Astrocyte (in vitro differentiated cells and primary cell): ENCODE measurements around the gene MT1E. TPM values are rescaled to one million over a fixed set of nuclear protein-coding genes. Genes with fewer than 3 reads are reported as not detected.
A peak's percentile ranks its signal among the peaks of the same experiment; 100 is the strongest.
"Not testable (repeated sequence)": the region's sequence is repeated elsewhere in the genome, so short reads cannot be mapped to it uniquely, and the experiment has no call there.

ENCODE experiments used
- DNase-seq: peaks from one replicate; pipeline ENCODE4 v3.0.0-alpha.2; 2010; ENCODE audit warnings: low read depth
- FAIRE-seq: peaks from 2 replicates; lab custom pipeline; 2011; peaks lifted over from hg19 to GRCh38; lab: Jason Lieb, UNC
- H2AFZ ChIP-seq: 2 replicates; pipeline ENCODE4 v1.6.0; 2012; ENCODE audit warnings: low read depth, low read length, inconsistent platforms
- H3K27ac ChIP-seq: 2 replicates; pipeline ENCODE4 v1.5.1; 2011; ENCODE audit warnings: low read depth, low read length, inconsistent platforms
- H3K27me3 ChIP-seq: 2 replicates; pipeline ENCODE4 v1.6.0; 2011; ENCODE audit warnings: low read length, inconsistent platforms; ENCODE audit not compliant: insufficient read depth
- H3K36me3 ChIP-seq: 2 replicates; pipeline ENCODE4 v1.5.1; 2011; ENCODE audit warnings: low read length, inconsistent platforms; ENCODE audit not compliant: insufficient read depth
- H3K4me1 ChIP-seq: 2 replicates; pipeline ENCODE4 v1.5.1; 2011; ENCODE audit warnings: low read length, inconsistent platforms; ENCODE audit not compliant: insufficient read depth
- H3K4me2 ChIP-seq: 2 replicates; pipeline ENCODE4 v1.6.0; 2012; ENCODE audit warnings: low read length, inconsistent platforms
- H3K4me3 ChIP-seq: 2 replicates; pipeline ENCODE4 v1.5.1; 2011; ENCODE audit warnings: low read depth, mild to moderate bottlenecking, low read length, inconsistent platforms; ENCODE audit not compliant: insufficient read depth
- H3K79me2 ChIP-seq: 2 replicates; pipeline ENCODE4 v1.6.0; 2012; ENCODE audit warnings: mild to moderate bottlenecking, low read length, inconsistent platforms; ENCODE audit not compliant: insufficient read depth
- H3K9ac ChIP-seq: 2 replicates; pipeline ENCODE4 v1.6.0; 2012; ENCODE audit warnings: mild to moderate bottlenecking, low read length, inconsistent platforms
- H3K9me3 ChIP-seq: 2 replicates; pipeline ENCODE4 v1.5.1; 2012; ENCODE audit warnings: low read depth, mild to moderate bottlenecking, low read length, inconsistent platforms; ENCODE audit not compliant: insufficient read depth
- H4K20me1 ChIP-seq: 2 replicates; pipeline ENCODE4 v1.6.0; 2012; ENCODE audit warnings: low read length, inconsistent platforms; ENCODE audit not compliant: insufficient read depth
- H3K27ac Mint-ChIP-seq: one replicate; pipeline ENCODE4 v1.8.0; 2021; ENCODE audit warnings: mild to moderate bottlenecking, mixed read lengths; ENCODE audit not compliant: unreplicated experiment
- H3K27me3 Mint-ChIP-seq: one replicate; pipeline ENCODE4 v1.8.0; 2021; ENCODE audit warnings: low read depth, mixed read lengths; ENCODE audit not compliant: unreplicated experiment
- H3K36me3 Mint-ChIP-seq: one replicate; pipeline ENCODE4 v1.8.0; 2021; ENCODE audit warnings: low read depth, mixed read lengths; ENCODE audit not compliant: unreplicated experiment
- H3K4me1 Mint-ChIP-seq: one replicate; pipeline ENCODE4 v1.8.0; 2021; ENCODE audit warnings: low read depth, mixed read lengths; ENCODE audit not compliant: unreplicated experiment
- H3K4me3 Mint-ChIP-seq: one replicate; pipeline ENCODE4 v1.8.0; 2021; ENCODE audit warnings: mild to moderate bottlenecking, moderate library complexity, mixed read lengths; ENCODE audit not compliant: unreplicated experiment
- H3K9me3 Mint-ChIP-seq: one replicate; pipeline ENCODE4 v1.8.0; 2021; ENCODE audit warnings: mild to moderate bottlenecking, mixed read lengths; ENCODE audit not compliant: unreplicated experiment
- CTCF ChIP-seq: IDR thresholded peaks from 2 replicates; pipeline ENCODE4 v1.5.1; 2011; ENCODE audit warnings: low read depth, mild to moderate bottlenecking, inconsistent platforms, low read length, moderate library complexity; ENCODE audit not compliant: insufficient read depth
- EZH2 ChIP-seq: IDR thresholded peaks from 2 replicates; pipeline ENCODE4 v1.6.1; 2012; ENCODE audit warnings: mild to moderate bottlenecking, low read length, inconsistent platforms; ENCODE audit not compliant: insufficient read depth
- total RNA-seq: library from RNA; stranded (reverse); gene quantifications from 2 replicates; pipeline ENCODE4 v1.2.1, GENCODE V29; 2021

Gene MT1E
- total RNA-seq, 1 donor from 2014 or later = 11.9 TPM

GRCh38 chr16:56662357-56663354, 37.1 kb downstream of the MT1E start:
- H3K36me3 Mint-ChIP-seq = no peaks in the 10 kb centered on the region
- TF ChIP-seq EZH2 (peak; percentile 75), CTCF (no peak)
- H2AFZ ChIP-seq = no peak overlapping the region
- H3K4me1 Mint-ChIP-seq = no peaks in the 10 kb centered on the region
- no peaks in the 10 kb centered on the region for H3K79me2 ChIP-seq
- H3K9me3 ChIP-seq = no peaks in the 10 kb centered on the region
- no peak overlapping the region for H3K27ac ChIP-seq
- H3K27ac Mint-ChIP-seq = no peak overlapping the region
- no peak overlapping the region for H3K9ac ChIP-seq
- peaks cover 94% of the 10 kb centered on the region for H3K27me3 Mint-ChIP-seq
- peak overlapping the region; percentile 62 for H3K4me2 ChIP-seq
- H3K4me1 ChIP-seq = peaks cover 14% of the 10 kb centered on the region
- no peak overlapping the region for H3K4me3 ChIP-seq
- no peaks in the 10 kb centered on the region for H3K9me3 Mint-ChIP-seq
- DNase-seq (no peak), FAIRE-seq (no peak)
- no peaks in the 10 kb centered on the region for H3K36me3 ChIP-seq
- H3K27me3 ChIP-seq = peaks cover 96% of the 10 kb centered on the region
- no peaks in the 10 kb centered on the region for H4K20me1 ChIP-seq
- H3K4me3 Mint-ChIP-seq = no peak overlapping the region

- Mint-ChIP-seq H3K4me1 (peaks cover 4% of the 10 kb centered on the region), H3K27ac (no peak overlapping the region), H3K4me3 (no peak overlapping the region), H3K9me3 (peaks cover 8% of the 10 kb centered on the region), H3K36me3 (no peaks in the 10 kb centered on the region), H3K27me3 (peaks cover 93% of the 10 kb centered on the region)
- no peak overlapping the region for H3K4me3 ChIP-seq
- no peaks in the 10 kb centered on the region for H3K79me2 ChIP-seq
- no peak overlapping the region for H3K4me2 ChIP-seq
- H3K9me3 ChIP-seq = peaks cover 2% of the 10 kb centered on the region
- H3K36me3 ChIP-seq = no peaks in the 10 kb centered on the region
- no peak overlapping the region for H3K27ac ChIP-seq
- FAIRE-seq = no peak
- peaks cover 4% of the 10 kb centered on the region for H4K20me1 ChIP-seq
- peaks cover 11% of the 10 kb centered on the region for H3K4me1 ChIP-seq
- DNase-seq = no peak
- peaks cover 99% of the 10 kb centered on the region for H3K27me3 ChIP-seq
- TF ChIP-seq EZH2 (no peak), CTCF (no peak)
- no peak overlapping the region for H2AFZ ChIP-seq
- H3K9ac ChIP-seq = no peak overlapping the region
Measured at GRCh38 chr16:56664506-56664905, 38.9 kb downstream of the MT1E start.

- H3K27ac Mint-ChIP-seq, FAIRE-seq, H3K36me3 ChIP-seq, H3K36me3 Mint-ChIP-seq, H4K20me1 ChIP-seq, H3K27ac ChIP-seq, H3K4me1 Mint-ChIP-seq, H3K4me2 ChIP-seq, DNase-seq, H3K4me3 ChIP-seq, H3K9me3 ChIP-seq, H3K4me3 Mint-ChIP-seq, H3K79me2 ChIP-seq, H2AFZ ChIP-seq, H3K9ac ChIP-seq: not testable (repeated sequence)
- Mint-ChIP-seq H3K9me3 (peaks cover 11% of the 10 kb centered on the region), H3K27me3 (peaks cover 93% of the 10 kb centered on the region)
- H3K4me1 ChIP-seq = peaks cover 11% of the 10 kb centered on the region
- peaks cover 99% of the 10 kb centered on the region for H3K27me3 ChIP-seq
Measured at GRCh38 chr16:56665286-56666261, 40.0 kb downstream of the MT1E start.
